ENCODE measurements around the gene ELMO1. TPM values are rescaled to one million over a fixed set of nuclear protein-coding genes. Genes with fewer than 3 reads are reported as not detected.

The ELMO1 gene
- total RNA-seq, 1 donor from 2014 or later, result 110 TPM

DNA sequence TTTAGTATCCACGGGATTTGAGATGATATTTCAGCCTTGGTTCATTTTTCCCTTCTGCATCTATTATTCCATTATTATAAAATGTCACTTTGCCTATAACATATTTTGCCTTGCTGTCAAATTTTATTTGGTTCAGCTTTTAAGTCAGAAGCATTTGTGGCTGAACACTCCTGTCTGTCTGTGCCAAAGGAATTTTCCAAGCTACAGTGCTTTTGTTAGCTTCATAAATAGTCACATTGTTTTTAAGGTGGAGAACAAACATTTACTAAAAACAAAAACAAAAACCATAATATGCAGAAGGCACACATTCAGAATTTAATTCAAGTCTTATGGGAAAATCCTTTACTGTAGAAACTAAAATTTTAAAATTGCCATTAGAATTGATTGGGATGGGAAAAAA lies 33.8 kb upstream of the ELMO1 start:
- intact Hi-C loops (cut with micrococcal nuclease), result no loop called here
- no peaks in the 10 kb centered on the region for H3K36me3 Mint-ChIP-seq (ENCODE audit: low read depth)
- no peak for DNase-seq
- H3K27ac Mint-ChIP-seq, result no peak overlapping the region
- peaks cover 32% of the 10 kb centered on the region for H3K27me3 Mint-ChIP-seq
- no peak overlapping the region for H3K4me3 Mint-ChIP-seq
- H3K4me1 Mint-ChIP-seq, result no peaks in the 10 kb centered on the region
- peaks cover 4% of the 10 kb centered on the region for H3K9me3 Mint-ChIP-seq

DNA sequence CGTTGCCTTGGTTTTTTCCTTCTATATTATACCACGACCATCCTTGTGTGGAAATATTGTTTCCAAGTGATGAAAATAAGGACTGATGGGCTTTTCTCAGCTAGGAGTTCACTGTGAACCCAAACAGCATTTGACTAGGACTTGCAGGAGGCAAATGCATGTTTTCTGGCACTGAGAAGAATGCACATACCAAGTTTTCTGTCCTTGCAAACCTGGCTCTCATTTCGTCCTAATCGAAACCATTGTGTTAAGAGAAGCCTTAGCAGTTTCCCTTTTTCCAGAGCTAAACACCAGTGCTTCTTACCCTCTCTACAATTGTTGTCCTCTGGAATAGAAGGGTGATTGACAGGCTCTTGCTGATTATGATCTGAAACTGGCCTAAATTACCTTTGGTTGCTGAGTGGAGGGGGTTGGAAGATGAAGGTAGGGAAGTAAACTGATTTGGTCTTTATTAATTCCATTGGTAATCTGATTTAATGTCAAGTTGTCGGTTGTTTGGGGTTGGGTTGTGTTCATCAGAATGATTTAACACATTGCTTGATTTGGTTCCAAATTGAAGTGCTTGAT lies 33.1 kb upstream of the ELMO1 start:
- DNase-seq, result no peak
- Mint-ChIP-seq H3K4me1 (no peaks in the 10 kb centered on the region), H3K27ac (no peak overlapping the region), H3K4me3 (no peak overlapping the region), H3K27me3 (peaks cover 35% of the 10 kb centered on the region), H3K9me3 (peaks cover 4% of the 10 kb centered on the region), H3K36me3 (ENCODE audit: low read depth) (no peaks in the 10 kb centered on the region)
- intact Hi-C loops (cut with micrococcal nuclease), result no loop called here

DNA sequence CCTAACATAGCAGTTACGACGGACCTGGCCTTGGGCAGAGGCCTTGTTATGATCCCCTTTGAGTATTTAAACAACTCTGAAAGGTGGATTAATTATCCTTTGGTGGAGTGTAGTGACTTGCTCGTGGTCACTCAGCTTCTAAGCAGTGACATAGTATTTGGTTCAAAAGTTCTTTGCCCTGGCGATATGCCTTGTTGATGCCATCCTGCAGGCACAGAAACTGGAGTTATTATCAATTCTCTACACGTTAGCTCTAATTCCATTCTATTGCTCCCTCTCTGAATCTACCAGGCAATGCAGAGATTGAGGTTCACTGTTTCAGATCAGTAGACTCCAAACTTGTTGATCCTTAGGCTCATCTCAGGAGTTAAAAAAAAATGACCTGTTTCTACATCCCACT lies 32.5 kb upstream of the ELMO1 start:
- Mint-ChIP-seq H3K4me3 (no peak overlapping the region), H3K4me1 (no peaks in the 10 kb centered on the region), H3K27ac (no peak overlapping the region), H3K36me3 (ENCODE audit: low read depth) (no peaks in the 10 kb centered on the region), H3K27me3 (peaks cover 41% of the 10 kb centered on the region), H3K9me3 (peaks cover 4% of the 10 kb centered on the region)
- no peak for DNase-seq
- intact Hi-C loops (cut with micrococcal nuclease), result no loop called here

DNA sequence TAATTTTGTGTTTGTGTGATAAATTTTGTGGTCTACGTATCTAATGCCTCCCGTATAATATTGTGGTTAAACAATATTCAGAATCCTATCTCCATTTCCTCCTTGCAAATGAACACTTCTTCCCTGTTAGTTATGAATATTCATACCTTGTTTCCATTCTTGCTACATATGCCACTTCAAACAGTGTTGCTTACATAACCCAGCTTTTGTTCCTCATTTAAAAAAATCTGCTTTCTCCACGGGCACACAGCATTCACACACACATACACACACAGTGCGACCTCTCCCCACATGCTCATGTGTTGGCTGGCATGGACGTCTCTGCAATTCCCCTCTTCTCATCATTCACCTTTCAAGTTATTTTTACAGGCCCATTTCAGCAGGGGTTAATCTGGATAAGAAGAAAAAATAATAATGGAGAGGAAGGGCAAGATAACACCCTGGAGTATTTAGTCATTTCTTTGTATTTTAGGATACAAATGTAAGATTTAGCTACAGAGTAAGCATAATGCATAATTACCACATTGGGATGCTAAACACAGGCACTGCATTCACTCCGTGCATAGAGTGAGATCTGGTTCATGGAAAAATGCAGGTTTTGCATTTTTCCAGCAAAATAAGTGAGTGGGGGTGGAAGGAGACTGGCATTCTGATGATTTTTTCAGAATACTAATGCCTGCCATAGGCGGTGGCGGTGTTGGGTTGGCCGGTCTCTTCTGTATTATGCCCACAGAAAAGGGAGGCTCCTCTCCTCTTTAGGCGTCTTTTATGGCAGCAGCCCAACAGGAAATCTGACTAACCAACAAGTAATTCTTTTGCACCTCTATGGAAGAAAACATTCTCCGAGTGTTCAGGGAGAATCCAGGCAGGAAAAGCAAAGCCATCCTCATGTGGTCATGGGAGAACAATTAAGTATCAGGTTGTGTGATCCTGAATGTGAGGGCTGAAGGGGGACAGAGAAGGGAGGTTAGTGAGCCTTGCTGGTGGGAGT lies 31.7 kb upstream of the ELMO1 start:
- DNase-seq, result no peak
- H3K9me3 Mint-ChIP-seq, result peaks cover 4% of the 10 kb centered on the region
- no peak overlapping the region for H3K4me3 Mint-ChIP-seq
- no peaks in the 10 kb centered on the region for H3K4me1 Mint-ChIP-seq
- intact Hi-C loops (cut with micrococcal nuclease), result no loop called here
- peaks cover 43% of the 10 kb centered on the region for H3K27me3 Mint-ChIP-seq
- no peaks in the 10 kb centered on the region for H3K36me3 Mint-ChIP-seq (ENCODE audit: low read depth)
- H3K27ac Mint-ChIP-seq, result no peak overlapping the region

DNA sequence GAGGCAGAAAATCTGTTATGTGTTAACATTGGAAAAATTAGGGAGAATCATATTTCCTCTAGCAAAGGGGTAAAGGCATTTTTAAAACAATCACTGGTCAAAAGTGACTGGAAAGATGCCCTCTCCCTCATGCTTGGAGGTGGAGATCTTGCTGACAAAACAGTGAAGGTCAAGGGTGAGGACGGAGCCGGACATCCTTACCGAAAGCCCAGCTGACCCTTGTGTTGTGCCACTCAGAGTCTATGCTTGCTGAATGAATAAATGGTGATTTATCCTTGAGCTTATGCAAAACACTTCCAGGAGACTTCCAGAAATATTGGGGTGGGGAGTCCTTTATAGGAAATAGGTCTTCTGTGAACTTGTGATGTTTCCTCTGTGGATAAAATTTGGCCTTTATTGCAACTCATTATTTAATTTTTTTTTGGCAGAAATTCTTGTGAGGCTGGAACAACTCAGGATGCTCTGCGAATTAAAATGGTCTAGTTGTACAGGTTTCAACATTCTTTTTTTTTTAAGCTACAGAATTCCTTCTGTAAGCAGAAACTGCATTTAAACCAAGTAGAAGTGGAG lies 28.3 kb upstream of the ELMO1 start:
- Mint-ChIP-seq H3K4me1 (no peaks in the 10 kb centered on the region), H3K27ac (no peak overlapping the region), H3K4me3 (no peak overlapping the region), H3K9me3 (peaks cover 4% of the 10 kb centered on the region), H3K27me3 (peaks cover 52% of the 10 kb centered on the region), H3K36me3 (ENCODE audit: low read depth) (no peaks in the 10 kb centered on the region)
- intact Hi-C loops (cut with micrococcal nuclease), result no loop called here
- DNase-seq, result no peak

DNA sequence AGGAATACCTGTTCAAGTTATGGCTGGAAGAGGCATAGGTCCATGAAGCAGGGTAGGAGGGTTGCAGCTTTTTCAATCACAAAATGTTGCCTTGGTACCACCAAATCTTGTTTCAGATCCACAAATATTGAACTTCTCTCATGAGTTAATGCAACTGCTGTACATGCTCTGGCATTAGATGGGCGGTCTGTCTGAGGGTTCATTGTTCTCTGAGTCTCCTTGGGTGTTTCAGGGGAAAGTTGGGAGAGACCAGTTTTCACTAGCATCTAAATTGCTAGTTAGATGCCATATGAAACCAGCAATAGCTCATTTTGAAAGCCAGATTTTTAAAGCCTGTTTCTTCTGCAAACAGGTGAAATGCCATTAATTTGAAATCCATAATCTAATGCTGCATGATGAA lies 27.8 kb upstream of the ELMO1 start:
- Mint-ChIP-seq H3K27ac (no peak overlapping the region), H3K36me3 (ENCODE audit: low read depth) (no peaks in the 10 kb centered on the region), H3K4me1 (no peaks in the 10 kb centered on the region), H3K27me3 (peaks cover 52% of the 10 kb centered on the region), H3K4me3 (no peak overlapping the region), H3K9me3 (peaks cover 4% of the 10 kb centered on the region)
- no peak for DNase-seq
- intact Hi-C loops (cut with micrococcal nuclease), result no loop called here

DNA sequence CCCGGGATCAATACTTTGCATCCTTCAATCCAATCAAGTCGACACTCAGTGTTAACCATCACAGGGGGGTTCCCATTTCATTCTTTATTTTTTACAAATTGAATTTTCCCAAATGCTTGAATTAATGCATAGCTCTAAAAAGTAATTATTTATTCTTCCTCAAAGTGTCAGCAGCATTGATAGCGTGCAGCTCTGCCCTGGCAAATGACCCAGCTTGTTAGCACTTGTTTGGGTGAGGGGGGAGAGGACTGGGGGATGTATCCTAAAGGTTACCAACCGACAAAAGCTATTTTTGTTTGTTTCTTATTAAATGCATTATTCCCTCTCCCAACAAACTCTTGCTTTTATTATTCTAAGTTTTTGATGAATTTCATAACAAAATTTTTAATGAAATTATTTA lies 27.0 kb upstream of the ELMO1 start:
- DNase-seq, result no peak
- Mint-ChIP-seq H3K27ac (no peak overlapping the region), H3K27me3 (peaks cover 52% of the 10 kb centered on the region), H3K4me1 (no peaks in the 10 kb centered on the region), H3K36me3 (ENCODE audit: low read depth) (no peaks in the 10 kb centered on the region), H3K4me3 (no peak overlapping the region), H3K9me3 (peaks cover 4% of the 10 kb centered on the region)
- intact Hi-C loops (cut with micrococcal nuclease), result no loop called here

DNA sequence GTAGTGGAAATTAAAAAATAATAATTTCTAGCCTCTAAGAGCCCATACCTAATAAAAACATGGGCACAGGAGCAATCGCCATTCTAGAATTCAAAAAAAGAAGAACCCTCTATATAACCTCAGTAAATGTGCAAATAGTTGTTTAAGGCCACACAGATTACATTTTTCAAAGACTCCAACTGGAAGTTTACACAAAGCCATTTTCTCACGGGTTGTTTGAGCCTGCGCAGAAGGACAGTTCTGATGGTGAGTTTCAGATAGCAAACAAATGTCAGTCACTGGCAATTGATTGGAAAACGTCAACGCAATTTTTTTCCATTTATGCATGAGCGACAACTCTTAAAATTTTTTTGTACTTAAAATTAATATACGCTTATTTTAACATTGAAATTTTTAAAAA lies 23.0 kb upstream of the ELMO1 start:
- DNase-seq, result no peak
- intact Hi-C loops (cut with micrococcal nuclease), result no loop called here
- no peaks in the 10 kb centered on the region for H3K4me1 Mint-ChIP-seq

DNA sequence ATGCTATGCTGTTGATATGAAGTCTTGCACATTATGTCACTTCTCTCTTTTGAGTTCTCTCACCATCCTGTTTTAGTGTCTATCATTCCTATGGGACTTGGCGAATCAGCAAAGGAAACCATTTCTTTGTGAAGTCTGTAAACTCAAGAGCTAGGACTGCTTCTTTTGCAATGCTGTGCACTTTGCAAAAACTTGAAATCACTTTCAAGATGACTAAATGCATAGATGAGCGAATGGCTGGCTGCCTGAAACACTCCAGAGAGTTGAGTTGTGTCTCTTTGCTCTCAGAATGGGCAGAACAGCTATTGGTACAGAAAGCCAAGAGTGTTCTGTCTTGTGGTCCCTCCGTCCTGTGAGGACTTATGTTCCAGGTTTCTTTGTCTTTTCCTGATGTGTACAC lies 18.3 kb upstream of the ELMO1 start:
- intact Hi-C loops (cut with micrococcal nuclease), result no loop called here
- Mint-ChIP-seq H3K36me3 (ENCODE audit: low read depth) (no peaks in the 10 kb centered on the region), H3K4me3 (no peak overlapping the region), H3K27me3 (peaks cover 10% of the 10 kb centered on the region), H3K9me3 (peaks cover 9% of the 10 kb centered on the region), H3K4me1 (no peaks in the 10 kb centered on the region), H3K27ac (no peak overlapping the region)
- no peak for DNase-seq

More for the DNA sequence above, 23.0 kb upstream of the ELMO1 start:
- H3K27ac Mint-ChIP-seq, result no peak overlapping the region
- no peaks in the 10 kb centered on the region for H3K36me3 Mint-ChIP-seq (ENCODE audit: low read depth)
- peaks cover 9% of the 10 kb centered on the region for H3K9me3 Mint-ChIP-seq
- H3K4me3 Mint-ChIP-seq, result no peak overlapping the region
- peaks cover 30% of the 10 kb centered on the region for H3K27me3 Mint-ChIP-seq

DNA sequence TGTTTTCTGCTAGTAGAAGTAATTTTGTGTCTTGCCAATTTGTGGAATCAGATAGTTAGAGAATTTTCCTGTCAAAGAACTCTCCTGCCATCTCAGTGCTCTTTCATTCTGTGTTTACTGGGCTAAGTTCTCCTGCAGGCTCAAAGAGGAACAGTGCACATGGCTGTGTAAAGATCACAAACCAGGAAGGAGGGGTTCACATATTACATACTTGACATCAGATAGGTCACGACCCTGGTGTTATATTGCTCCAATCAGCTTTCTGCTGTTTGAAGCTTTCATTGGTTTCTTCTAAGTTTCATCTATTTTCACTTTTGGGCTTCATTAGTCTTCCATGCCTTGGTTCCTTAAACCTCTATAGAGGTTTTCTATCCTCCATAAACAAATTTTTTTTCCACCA lies 13.5 kb upstream of the ELMO1 start:
- DNase-seq, result no peak
- no peaks in the 10 kb centered on the region for H3K36me3 Mint-ChIP-seq (ENCODE audit: low read depth)
- no peak overlapping the region for H3K4me3 Mint-ChIP-seq
- H3K27ac Mint-ChIP-seq, result no peak overlapping the region
- H3K27me3 Mint-ChIP-seq, result peaks cover 30% of the 10 kb centered on the region
- intact Hi-C loops (cut with micrococcal nuclease), result no loop called here
- no peaks in the 10 kb centered on the region for H3K9me3 Mint-ChIP-seq
- H3K4me1 Mint-ChIP-seq, result no peaks in the 10 kb centered on the region

DNA sequence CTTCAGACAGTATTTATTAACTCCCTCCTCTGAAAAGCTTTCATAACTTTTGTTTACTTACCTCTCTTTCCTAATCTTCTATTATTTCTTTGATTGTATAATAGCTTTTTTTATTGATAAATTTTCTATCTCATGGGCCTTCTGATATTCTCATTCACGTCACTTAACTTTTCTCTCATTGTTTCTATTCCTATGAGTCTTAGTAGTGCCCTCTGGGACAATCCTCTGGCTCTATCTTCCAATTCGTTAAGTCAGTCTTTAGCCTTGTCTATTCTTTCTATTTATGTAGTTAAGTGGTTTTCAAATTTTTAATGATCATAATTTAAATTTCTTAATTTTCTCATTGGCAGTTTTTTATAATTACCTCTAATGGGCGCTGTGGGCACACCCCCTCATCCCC lies 6.4 kb upstream of the ELMO1 start:
- H3K27ac Mint-ChIP-seq, result no peak overlapping the region
- H3K4me3 Mint-ChIP-seq, result no peak overlapping the region
- intact Hi-C loops (cut with micrococcal nuclease), result no loop called here
- no peaks in the 10 kb centered on the region for H3K36me3 Mint-ChIP-seq (ENCODE audit: low read depth)
- H3K9me3 Mint-ChIP-seq, result peaks cover 5% of the 10 kb centered on the region
- peaks cover 24% of the 10 kb centered on the region for H3K27me3 Mint-ChIP-seq
- H3K4me1 Mint-ChIP-seq, result peaks cover 5% of the 10 kb centered on the region
- no peak for DNase-seq

DNA sequence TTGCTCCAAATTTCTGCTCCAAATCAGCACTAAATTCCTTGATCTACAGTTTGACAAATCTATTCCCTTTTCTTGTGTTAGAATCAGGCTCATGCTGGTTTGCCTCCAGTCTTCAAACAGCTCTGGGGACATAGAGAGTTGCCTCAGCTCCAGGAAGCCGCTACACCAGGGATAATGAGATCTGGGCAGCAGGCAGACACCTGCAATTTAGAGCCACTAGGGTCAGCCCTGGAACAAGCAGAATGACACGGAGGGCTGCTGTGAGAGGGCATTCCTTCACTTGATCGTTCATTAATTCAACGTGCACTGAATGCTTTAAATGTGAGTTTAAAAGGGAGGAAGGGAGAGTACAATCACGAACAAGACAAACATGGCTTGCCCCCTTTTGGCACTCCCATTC lies 3.7 kb upstream of the ELMO1 start:
- H3K27me3 Mint-ChIP-seq, result peaks cover 7% of the 10 kb centered on the region
- no peak overlapping the region for H3K27ac Mint-ChIP-seq
- intact Hi-C loops (cut with micrococcal nuclease), result no loop called here
- DNase-seq, result no peak
- H3K36me3 Mint-ChIP-seq (ENCODE audit: low read depth), result peaks cover 2% of the 10 kb centered on the region
- peaks cover 5% of the 10 kb centered on the region for H3K9me3 Mint-ChIP-seq
- no peak overlapping the region for H3K4me3 Mint-ChIP-seq
- peaks cover 19% of the 10 kb centered on the region for H3K4me1 Mint-ChIP-seq

DNA sequence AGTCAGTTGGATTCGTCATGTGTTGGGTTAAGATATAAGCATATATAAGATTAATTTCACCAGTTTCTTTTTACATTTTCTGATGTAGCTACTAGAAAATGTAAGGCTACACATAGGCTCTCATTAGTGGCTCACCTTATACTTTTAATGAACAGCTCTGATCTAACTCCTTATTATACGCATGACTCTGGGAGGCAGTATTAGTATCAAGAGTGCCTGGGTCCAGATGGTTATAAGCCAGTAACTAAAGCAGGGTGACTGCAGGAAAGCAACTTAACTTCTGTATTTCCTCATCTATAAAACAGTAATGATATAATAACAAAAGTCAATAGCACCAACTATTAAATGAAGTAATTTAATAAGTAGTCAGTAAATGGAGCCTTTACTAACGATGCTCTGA lies 1.4 kb upstream of the ELMO1 start:
- Mint-ChIP-seq H3K27ac (no peak overlapping the region), H3K4me1 (peaks cover 37% of the 10 kb centered on the region)
- intact Hi-C loops (cut with micrococcal nuclease), result no loop called here

DNA sequence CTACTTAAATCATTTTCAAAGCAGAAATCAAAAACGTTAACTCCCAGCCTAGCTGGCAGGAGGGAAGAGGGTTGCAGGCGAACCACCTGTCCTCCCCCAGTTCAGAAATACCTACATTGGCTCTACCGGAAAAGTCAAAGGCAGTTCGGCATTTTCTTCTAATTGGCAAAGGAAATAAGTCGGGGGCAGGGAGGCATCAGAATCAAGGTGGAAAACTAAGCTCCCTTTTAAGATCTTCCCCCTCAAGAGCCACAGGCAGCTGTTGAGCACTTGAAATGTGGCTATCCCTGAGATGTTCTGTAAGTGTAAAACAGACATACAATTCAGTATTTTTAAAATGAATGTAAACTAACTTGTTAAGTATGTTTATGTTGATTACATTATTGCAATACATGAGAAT lies 957 bp upstream of the ELMO1 start:
- DNase-seq, result peak; percentile 62
- Mint-ChIP-seq H3K27me3 (peaks cover 6% of the 10 kb centered on the region), H3K4me3 (peak overlapping the region; percentile 98), H3K4me1 (peaks cover 37% of the 10 kb centered on the region), H3K27ac (peak overlapping the region; percentile 99), H3K9me3 (peaks cover 5% of the 10 kb centered on the region), H3K36me3 (ENCODE audit: low read depth) (peaks cover 15% of the 10 kb centered on the region)
- intact Hi-C loops (cut with micrococcal nuclease), result loop anchor here (2.0 to 5.0 kb wide), 4 partner anchors 45 to 242 kb away; no protein-coding TSS in a partner anchor

More for the DNA sequence above, 1.4 kb upstream of the ELMO1 start:
- Mint-ChIP-seq H3K4me3 (peak overlapping the region; percentile 26), H3K27me3 (peaks cover 6% of the 10 kb centered on the region), H3K36me3 (ENCODE audit: low read depth) (peaks cover 11% of the 10 kb centered on the region), H3K9me3 (peaks cover 5% of the 10 kb centered on the region)
- DNase-seq, result no peak

All from activated CD4-positive, alpha-beta T cell treated with anti-CD3 and anti-CD28 coated beads, Interleukin-2, amount 10 ng/mL, durations not matched to agents 24 days and 14 days (primary cell).